22Rv1 (cell line): Measurements from ENCODE around the gene SAMD8.

Source experiments
- H3K27ac ChIP-seq: fragments of 450-650 bp; 2 replicates; pipeline ENCODE4 v1.5.1; 2017
- CTCF ChIP-seq: fragments of 450-650 bp; IDR thresholded peaks from 2 replicates; pipeline ENCODE4 v1.5.1; 2017; ENCODE audit warnings: mild to moderate bottlenecking
- ZFX ChIP-seq: fragments of 450-650 bp; IDR thresholded peaks from 2 replicates; pipeline ENCODE4 v1.6.1; 2017; ENCODE audit warnings: antibody characterized with exemption, borderline replicate concordance

SAMD8 gene

GRCh38 chr10:75076348-75076747 lies 35.1 kb upstream of the SAMD8 start:
- H3K27ac ChIP-seq = no peak overlapping the region
- TF ChIP-seq ZFX (no peak), CTCF (no peak)

GRCh38 chr10:75079436-75080083 lies 31.9 kb upstream of the SAMD8 start:
- H3K27ac ChIP-seq = no peak overlapping the region
- TF ChIP-seq ZFX = no peak

- TF ChIP-seq ZFX = no peak
- no peak for TF ChIP-seq CTCF
Observed at GRCh38 chr10:75080554-75080953, 30.9 kb upstream of the SAMD8 start.

DNA sequence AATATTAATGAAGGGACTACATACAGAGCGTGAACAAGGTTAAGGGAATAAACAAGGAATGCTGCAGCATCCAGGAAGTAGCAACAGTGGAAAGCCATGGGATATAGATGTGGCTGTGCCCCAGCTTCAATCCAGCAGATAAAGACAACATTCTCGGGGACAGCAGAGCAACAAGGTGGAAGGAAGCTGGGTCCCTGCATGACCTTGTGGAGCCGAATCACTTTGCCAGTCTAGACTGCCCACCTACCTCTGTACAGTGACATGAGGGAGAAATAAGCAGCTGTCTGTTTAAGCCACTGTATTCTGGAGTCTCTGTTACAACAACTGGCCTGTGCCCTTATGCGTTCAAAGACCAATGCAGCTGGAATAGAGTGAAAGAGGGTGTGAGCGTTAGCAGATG lies 30.1 kb upstream of the SAMD8 start:
- H3K27ac ChIP-seq = no peak overlapping the region
- TF ChIP-seq ZFX (no peak), CTCF (no peak)

More at GRCh38 chr10:75080554-75080953, 30.9 kb upstream of the SAMD8 start:
- H3K27ac ChIP-seq = no peak overlapping the region

GRCh38 chr10:75083972-75084833 lies 27.3 kb upstream of the SAMD8 start:
- no peak overlapping the region for H3K27ac ChIP-seq
- TF ChIP-seq ZFX (no peak), CTCF (no peak)

GRCh38 chr10:75084834-75085384 lies 26.5 kb upstream of the SAMD8 start:
- TF ChIP-seq CTCF (no peak), ZFX (no peak)

DNA sequence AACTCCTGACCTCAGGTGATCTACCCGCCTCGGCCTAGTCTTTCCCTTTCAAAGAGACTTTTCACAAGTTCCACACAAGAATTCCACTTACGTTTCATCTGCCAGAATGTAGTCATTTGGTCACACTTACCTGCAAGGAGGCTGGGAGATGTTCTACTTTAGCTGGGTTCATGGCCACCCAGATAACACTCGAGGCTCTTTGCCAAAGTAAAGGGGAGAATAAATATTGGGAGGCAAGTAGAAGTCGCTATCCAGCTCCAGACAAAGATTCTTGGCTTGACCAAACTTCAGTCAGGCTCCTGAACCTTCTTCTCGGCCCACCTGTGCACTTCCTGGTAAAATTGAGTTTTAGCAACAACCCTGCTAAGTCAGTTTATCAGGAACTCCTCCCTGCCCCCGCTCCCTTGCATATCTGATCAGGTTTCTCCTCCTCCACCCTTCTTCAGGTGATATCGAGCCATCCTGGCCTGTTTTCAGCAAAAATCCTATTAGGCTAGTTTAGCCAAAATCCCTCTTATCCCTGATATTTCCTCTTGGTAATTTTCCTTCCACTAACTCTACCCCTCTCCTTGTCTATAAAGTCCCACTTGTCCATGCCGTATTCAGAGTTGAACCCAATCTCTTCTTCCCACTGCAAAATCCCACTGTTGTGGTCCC lies 25.1 kb upstream of the SAMD8 start:
- TF ChIP-seq ZFX = no peak
- TF ChIP-seq CTCF = no peak
- no peak overlapping the region for H3K27ac ChIP-seq

More at GRCh38 chr10:75084834-75085384, 26.5 kb upstream of the SAMD8 start:
- H3K27ac ChIP-seq = no peak overlapping the region
